PFSK-1 (cell line): ENCODE measurements around the gene KNSTRN.

Source experiments
- FOXP2 ChIP-seq: optimal IDR thresholded peaks from 2 replicates; pipeline ENCODE3; 2011; ENCODE audit warnings: borderline replicate concordance, control low read depth, inconsistent platforms; ENCODE audit not compliant: insufficient read depth; ENCODE audit errors: extremely low read length, extremely low read depth
- POLR2AphosphoS5 ChIP-seq: IDR thresholded peaks from 2 replicates; pipeline ENCODE4 v1.6.1; 2012; ENCODE audit warnings: low read depth, mild to moderate bottlenecking, control low read depth, low read length, moderate library complexity
- REST ChIP-seq, 2 experiments: IDR thresholded peaks; 2 replicates each; pipeline versions ENCODE4 v1.6.1 to v1.8.0; 2011 to 2012; ENCODE audit warnings: low read depth in 2 of 2, low read length in 2 of 2, control low read depth in 1 of 2, inconsistent platforms in 1 of 2, mild to moderate bottlenecking in 1 of 2, moderate library complexity in 1 of 2; ENCODE audit not compliant: insufficient read depth in 1 of 2
- SIN3A ChIP-seq: IDR thresholded peaks from 2 replicates; pipeline ENCODE4 v1.6.1; 2012; ENCODE audit warnings: mild to moderate bottlenecking, low read length, moderate library complexity, borderline replicate concordance; ENCODE audit not compliant: insufficient read depth
- TAF1 ChIP-seq: IDR thresholded peaks from 2 replicates; pipeline ENCODE4 v1.6.1; 2012; ENCODE audit warnings: low read length, control low read depth, borderline replicate concordance; ENCODE audit not compliant: insufficient read depth

Gene KNSTRN

GRCh38 chr15:40335938-40336743, 46.4 kb upstream of the KNSTRN start:
- TF ChIP-seq SIN3A, result no peak
- no peak for TF ChIP-seq POLR2AphosphoS5
- no peak for TF ChIP-seq FOXP2
- no peak for TF ChIP-seq REST (IDR thresholded peaks at IDR 0.05; ENCODE audit: insufficient read depth in 1 of 2, low read depth in 2 of 2, low read length in 2 of 2)
- no peak for TF ChIP-seq TAF1

GRCh38 chr15:40336744-40337122, 45.8 kb upstream of the KNSTRN start:
- TF ChIP-seq SIN3A (no peak), TAF1 (no peak), FOXP2 (no peak), REST (IDR thresholded peaks at IDR 0.05; ENCODE audit: insufficient read depth in 1 of 2, low read depth in 2 of 2, low read length in 2 of 2) (no peak), POLR2AphosphoS5 (no peak)

- no peak for TF ChIP-seq TAF1
- no peak for TF ChIP-seq SIN3A
These were observed 44.9 kb upstream of the KNSTRN start for GRCh38 chr15:40337597-40337996.

- TF ChIP-seq TAF1 (no peak), SIN3A (no peak), FOXP2 (no peak), POLR2AphosphoS5 (no peak), REST (IDR thresholded peaks at IDR 0.05; ENCODE audit: insufficient read depth in 1 of 2, low read depth in 2 of 2, low read length in 2 of 2) (no peak)
These were observed 44.4 kb upstream of the KNSTRN start for GRCh38 chr15:40338041-40338657.

GRCh38 chr15:40338921-40339620, 43.5 kb upstream of the KNSTRN start:
- no peak for TF ChIP-seq TAF1
- TF ChIP-seq POLR2AphosphoS5, result no peak
- TF ChIP-seq SIN3A, result no peak
- no peak for TF ChIP-seq FOXP2
- no peak for TF ChIP-seq REST (IDR thresholded peaks at IDR 0.05; ENCODE audit: insufficient read depth in 1 of 2, low read depth in 2 of 2, low read length in 2 of 2)
